GM10266 (cell line): ENCODE data around the gene CCDC57.

Experiments used
- DNase-seq: peaks from one replicate; pipeline ENCODE4 v3.0.0; 2012; ENCODE audit errors: extremely low spot score
- CTCF ChIP-seq: IDR thresholded peaks from 2 replicates; pipeline ENCODE4 v1.5.1; 2012; ENCODE audit warnings: mild to moderate bottlenecking, low read depth; ENCODE audit not compliant: control insufficient read depth, insufficient read depth; ENCODE audit errors: missing control alignments

The CCDC57 gene

GRCh38 chr17:82077617-82078358, 134.9 kb downstream of the CCDC57 start:
- TF ChIP-seq CTCF: no peak
- DNase-seq: no peak

- DNase-seq: no peak
- TF ChIP-seq CTCF: no peak
Observed at GRCh38 chr17:82076785-82077591, 135.7 kb downstream of the CCDC57 start.

- no peak for TF ChIP-seq CTCF
- DNase-seq: no peak
Observed at GRCh38 chr17:82076018-82076784, 136.4 kb downstream of the CCDC57 start.

- no peak for DNase-seq
- TF ChIP-seq CTCF: no peak
Observed at GRCh38 chr17:82073446-82073845, 139.2 kb downstream of the CCDC57 start.

GRCh38 chr17:82072827-82073226, 139.8 kb downstream of the CCDC57 start:
- no peak for TF ChIP-seq CTCF
- no peak for DNase-seq

- TF ChIP-seq CTCF: no peak
- DNase-seq: no peak
Observed at GRCh38 chr17:82070611-82071010, 142.0 kb downstream of the CCDC57 start.
